GM23248 (cell line): Measurements from ENCODE around the gene CCDC66.

ENCODE experiments used
- EZH2 ChIP-seq: fragments of 200-600 bp; sonication (generic); IDR thresholded peaks from 2 replicates; pipeline ENCODE4 v1.6.1; 2018; ENCODE audit warnings: antibody characterized with exemption, mild to moderate bottlenecking; ENCODE audit not compliant: insufficient read depth, poor library complexity, severe bottlenecking
- EZH2phosphoT487 ChIP-seq: fragments of 200-600 bp; sonication (generic); IDR thresholded peaks from 2 replicates; pipeline ENCODE4 v1.6.1; 2018; ENCODE audit warnings: antibody characterized with exemption, moderate library complexity, mild to moderate bottlenecking, low read depth; ENCODE audit not compliant: insufficient read depth

GRCh38 chr3:56557831-56558170, 826 bp downstream of the CCDC66 start:
- TF ChIP-seq EZH2, result no peak
- TF ChIP-seq EZH2phosphoT487, result no peak
